NCI-H187 treated with DMSO at 0.1 percent for 48 hours (cell line): ENCODE results near the gene MLLT3.

Source experiments
- DNase-seq: peaks from one replicate; lab custom pipeline; 2025; lab: John Stamatoyannopoulos, UW

The MLLT3 gene

GRCh38 chr9:20303066-20303465, 319.2 kb downstream of the MLLT3 start:
- DNase-seq, result no peak

GRCh38 chr9:20302197-20302596, 320.1 kb downstream of the MLLT3 start:
- DNase-seq, result no peak

GRCh38 chr9:20300430-20301115, 321.7 kb downstream of the MLLT3 start:
- DNase-seq, result no peak

GRCh38 chr9:20297646-20298084, 324.6 kb downstream of the MLLT3 start:
- DNase-seq, result no peak

GRCh38 chr9:20295555-20295954, 326.7 kb downstream of the MLLT3 start:
- no peak for DNase-seq

- no peak for DNase-seq
Measured at GRCh38 chr9:20294046-20294750, 328.1 kb downstream of the MLLT3 start.

- DNase-seq, result no peak
Measured at GRCh38 chr9:20292002-20292401, 330.3 kb downstream of the MLLT3 start.
